Measurements from ENCODE around the gene CPNE5.

GRCh38 chr6:36791085-36791484, 48.2 kb downstream of the CPNE5 start:
- no peak for TF ChIP-seq POLR2A (IDR thresholded peaks at IDR 0.05)
- TF ChIP-seq CTCF (IDR thresholded peaks at IDR 0.05) = no peak
